Bronchial epithelial cell (primary cell): ENCODE measurements around the gene SMIM24. TPM values are rescaled to one million over a fixed set of nuclear protein-coding genes. Genes with fewer than 3 reads are reported as not detected.

ENCODE experiments used
- DNase-seq: peaks from one replicate; pipeline ENCODE4 v3.0.0-alpha.2; 2010; ENCODE audit warnings: low read depth
- FAIRE-seq: peaks from 2 replicates; lab custom pipeline; 2011; peaks lifted over from hg19 to GRCh38; lab: Jason Lieb, UNC
- H3K27me3 ChIP-seq: 2 replicates; pipeline ENCODE4 v1.5.1; 2011; ENCODE audit warnings: low read length; ENCODE audit not compliant: control insufficient read depth, insufficient read depth
- H3K36me3 ChIP-seq: 2 replicates; pipeline ENCODE4 v1.5.1; 2011; ENCODE audit warnings: low read length; ENCODE audit not compliant: control insufficient read depth, insufficient read depth
- H3K4me3 ChIP-seq: 2 replicates; pipeline ENCODE4 v1.5.1; 2011; ENCODE audit warnings: mild to moderate bottlenecking, low read depth, low read length, control low read depth
- total RNA-seq: library from RNA; depleted of rRNA; stranded (reverse); fragments of >200 nt; gene quantifications from 2 replicates; pipeline ENCODE4 v1.2.1, GENCODE V29; 2014
- TF ChIP-seq, protein P1 (sequence below): IDR thresholded peaks from 2 replicates; pipeline ENCODE4 v1.5.1; 2011; ENCODE audit warnings: mild to moderate bottlenecking, moderate library complexity, low read length, control low read depth, inconsistent platforms; ENCODE audit not compliant: insufficient read depth, severe bottlenecking

Gene SMIM24
- total RNA-seq, 1 donor from 2014 or later: not detected

GRCh38 chr19:3517638-3518037, 37.3 kb upstream of the SMIM24 start:
- Histone ChIP-seq H3K27me3 (no peaks in the 10 kb centered on the region), H3K36me3 (peaks cover 19% of the 10 kb centered on the region), H3K4me3 (no peak overlapping the region)
- no peak for FAIRE-seq
- no peak for DNase-seq
- TF ChIP-seq, protein P1, sequence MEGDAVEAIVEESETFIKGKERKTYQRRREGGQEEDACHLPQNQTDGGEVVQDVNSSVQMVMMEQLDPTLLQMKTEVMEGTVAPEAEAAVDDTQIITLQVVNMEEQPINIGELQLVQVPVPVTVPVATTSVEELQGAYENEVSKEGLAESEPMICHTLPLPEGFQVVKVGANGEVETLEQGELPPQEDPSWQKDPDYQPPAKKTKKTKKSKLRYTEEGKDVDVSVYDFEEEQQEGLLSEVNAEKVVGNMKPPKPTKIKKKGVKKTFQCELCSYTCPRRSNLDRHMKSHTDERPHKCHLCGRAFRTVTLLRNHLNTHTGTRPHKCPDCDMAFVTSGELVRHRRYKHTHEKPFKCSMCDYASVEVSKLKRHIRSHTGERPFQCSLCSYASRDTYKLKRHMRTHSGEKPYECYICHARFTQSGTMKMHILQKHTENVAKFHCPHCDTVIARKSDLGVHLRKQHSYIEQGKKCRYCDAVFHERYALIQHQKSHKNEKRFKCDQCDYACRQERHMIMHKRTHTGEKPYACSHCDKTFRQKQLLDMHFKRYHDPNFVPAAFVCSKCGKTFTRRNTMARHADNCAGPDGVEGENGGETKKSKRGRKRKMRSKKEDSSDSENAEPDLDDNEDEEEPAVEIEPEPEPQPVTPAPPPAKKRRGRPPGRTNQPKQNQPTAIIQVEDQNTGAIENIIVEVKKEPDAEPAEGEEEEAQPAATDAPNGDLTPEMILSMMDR: no peak

DNA sequence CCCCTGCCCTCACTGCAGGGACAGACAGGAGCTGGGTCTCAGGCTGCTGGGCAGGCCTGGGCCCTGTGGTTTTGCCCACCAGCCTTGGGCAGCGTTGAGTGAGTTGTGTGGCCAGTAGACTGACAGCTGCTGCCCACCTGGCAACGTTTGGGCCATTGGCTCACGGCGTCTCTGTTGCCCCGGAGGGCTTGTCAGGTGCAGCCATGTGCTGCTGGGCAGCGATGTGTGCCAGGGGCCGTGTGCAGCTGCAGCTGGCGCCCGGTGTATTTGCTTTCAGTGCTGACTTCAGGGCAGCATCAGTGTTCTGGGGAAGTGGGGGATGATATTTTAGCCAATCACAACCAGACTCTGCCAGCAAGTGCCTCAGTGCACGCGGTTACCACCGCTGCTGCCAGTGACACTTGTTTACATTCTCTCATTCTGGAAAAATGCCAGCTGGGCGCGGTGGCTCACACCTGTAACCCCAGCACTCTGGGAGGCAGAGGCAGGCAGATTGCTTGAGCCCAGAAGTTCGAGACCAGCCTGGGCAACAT, 36.4 kb upstream of the SMIM24 start:
- DNase-seq (no peak), FAIRE-seq (no peak)
- TF ChIP-seq, protein P1: no peak
- peaks cover 19% of the 10 kb centered on the region for H3K36me3 ChIP-seq
- no peaks in the 10 kb centered on the region for H3K27me3 ChIP-seq
- H3K4me3 ChIP-seq: no peak overlapping the region

DNA sequence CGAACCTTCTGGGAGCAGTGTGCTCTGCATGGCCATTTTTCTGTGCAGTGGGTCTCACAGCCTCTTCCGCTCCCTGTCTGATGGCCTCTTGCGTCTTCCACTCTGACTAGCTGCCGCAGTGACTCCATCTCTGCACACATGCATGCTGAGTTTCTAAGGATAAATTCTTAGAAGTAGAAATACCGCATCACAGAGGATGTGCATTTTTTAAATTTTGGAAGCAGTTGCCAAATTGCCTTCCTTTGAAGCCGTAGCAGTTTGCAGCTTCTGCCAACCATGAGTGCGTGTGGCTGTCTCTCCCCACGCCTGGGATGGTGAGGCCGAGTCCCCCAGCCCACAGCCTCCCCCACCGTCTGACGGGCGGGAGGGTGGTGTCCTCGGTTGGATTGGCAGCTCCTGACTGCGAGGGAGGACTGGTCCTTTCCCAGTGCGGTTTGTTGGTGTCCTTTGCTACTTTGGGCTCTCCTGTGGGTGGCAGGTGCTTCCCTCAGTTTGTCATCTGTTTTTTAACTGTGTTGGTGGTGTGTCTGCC, 35.6 kb upstream of the SMIM24 start:
- DNase-seq (no peak), FAIRE-seq (no peak)
- Histone ChIP-seq H3K4me3 (no peak overlapping the region), H3K27me3 (no peaks in the 10 kb centered on the region), H3K36me3 (peaks cover 22% of the 10 kb centered on the region)
- TF ChIP-seq, protein P1: no peak

GRCh38 chr19:3514930-3515329, 34.6 kb upstream of the SMIM24 start:
- Histone ChIP-seq H3K27me3 (no peaks in the 10 kb centered on the region), H3K36me3 (peaks cover 28% of the 10 kb centered on the region), H3K4me3 (no peak overlapping the region)
- no peak for DNase-seq
- no peak for FAIRE-seq
- TF ChIP-seq, protein P1: no peak

DNA sequence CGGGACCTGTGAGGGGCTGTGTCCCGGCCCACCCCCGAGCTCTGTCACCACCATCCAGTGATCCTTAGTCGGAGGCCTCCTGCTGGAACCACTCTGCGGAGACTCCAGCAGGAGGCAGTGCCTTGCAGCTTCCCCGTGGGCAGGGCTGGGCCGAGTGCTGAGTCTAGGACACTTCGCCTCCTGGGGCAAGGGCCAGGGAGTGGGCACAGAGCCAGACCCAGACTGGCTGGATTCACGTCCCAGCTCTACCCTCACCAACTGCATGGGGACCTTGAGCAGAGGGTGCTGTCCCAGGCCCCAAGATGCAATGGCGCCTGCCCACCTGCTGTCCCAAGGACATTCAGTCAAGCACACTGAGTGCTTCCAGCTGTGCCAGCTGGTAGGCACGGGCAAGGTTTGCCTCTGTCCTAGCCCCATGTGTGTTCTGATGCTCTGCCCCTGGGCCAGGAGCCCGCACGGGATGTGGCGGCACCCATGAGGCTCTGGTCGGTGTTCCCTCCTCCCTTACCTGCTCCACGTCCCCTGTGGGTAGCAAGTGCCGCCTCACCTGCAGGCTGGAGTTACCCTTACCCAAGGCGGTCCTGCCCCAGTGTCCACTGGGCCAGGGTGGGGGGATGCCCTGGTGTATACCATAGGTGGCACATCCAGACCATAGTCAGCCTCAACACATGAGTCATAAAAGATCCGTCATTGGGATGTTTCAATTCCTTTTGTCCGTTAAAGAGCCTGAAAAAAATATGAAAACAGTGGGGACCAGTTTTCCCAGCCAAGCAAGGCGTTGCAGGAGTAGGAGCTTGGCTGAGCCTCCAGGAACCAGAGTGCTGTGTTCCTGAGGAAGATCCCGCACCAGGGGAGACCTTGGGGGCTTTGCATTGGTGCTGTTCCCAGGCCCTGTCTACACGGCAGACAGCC, 33.2 kb upstream of the SMIM24 start:
- TF ChIP-seq, protein P1: no peak
- no peak overlapping the region for H3K4me3 ChIP-seq
- DNase-seq: no peak
- H3K36me3 ChIP-seq: peaks cover 21% of the 10 kb centered on the region
- H3K27me3 ChIP-seq: no peaks in the 10 kb centered on the region
- FAIRE-seq: no peak
